HG02938 (cell line): Measurements from ENCODE around the gene DHFR.

Experiments used
- ATAC-seq: cut with Tn5 transposase; IDR thresholded peaks from one replicate; pipeline ENCODE4 v1.9.1; 2021; ENCODE audit warnings: mild to moderate bottlenecking, moderate library complexity; ENCODE audit not compliant: unreplicated experiment

The DHFR gene

DNA sequence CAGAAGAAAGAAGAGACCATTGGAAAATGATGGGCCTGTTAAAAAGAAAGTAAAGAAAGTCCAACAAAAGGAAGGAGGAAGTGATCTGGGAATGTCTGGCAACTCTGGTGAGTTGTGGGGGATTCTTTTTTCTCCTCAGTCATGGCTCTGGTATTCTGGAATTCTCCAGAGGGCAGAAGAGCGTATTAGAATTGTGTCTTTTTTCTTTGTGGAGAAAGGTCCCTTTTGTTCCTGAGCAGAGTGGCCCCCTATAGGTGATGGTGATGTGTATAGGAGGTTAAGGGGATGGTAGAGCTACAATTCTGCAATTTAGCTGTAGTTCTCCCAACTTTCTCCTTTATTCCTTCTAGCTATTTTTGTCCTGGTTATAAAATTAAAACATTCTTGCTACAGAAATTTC lies 1.6 kb upstream of the DHFR start:
- ATAC-seq = no peak

DNA sequence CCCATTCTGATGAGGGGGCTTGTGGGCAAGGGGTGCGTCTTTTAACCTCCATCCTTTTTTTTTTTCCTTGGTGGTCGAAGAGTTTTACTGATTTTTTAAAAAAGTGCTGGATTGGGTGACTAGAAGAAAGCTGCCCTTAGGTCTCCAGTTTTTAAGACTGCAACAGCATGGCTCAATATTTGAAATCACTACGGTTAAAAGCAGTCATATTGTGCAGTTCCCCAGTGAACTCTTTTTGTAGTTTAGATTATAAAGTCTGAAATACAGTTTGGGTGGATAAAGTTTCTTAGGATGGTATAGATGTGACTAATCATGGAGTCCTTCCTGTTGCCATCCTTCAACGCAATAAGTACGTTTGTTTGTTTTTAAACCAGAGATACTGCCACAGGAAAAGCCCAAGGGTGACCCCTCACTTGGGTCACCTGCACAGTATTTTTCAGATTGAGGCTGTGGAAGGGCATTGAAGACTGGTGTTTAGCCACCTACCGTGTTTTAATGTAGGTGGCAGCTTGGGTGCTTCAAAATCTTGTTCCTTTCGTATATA lies 520 bp upstream of the DHFR start:
- no peak for ATAC-seq

- ATAC-seq = no peak
These were observed 761 bp downstream of the DHFR start for GRCh38 chr5:80654054-80654390.

DNA sequence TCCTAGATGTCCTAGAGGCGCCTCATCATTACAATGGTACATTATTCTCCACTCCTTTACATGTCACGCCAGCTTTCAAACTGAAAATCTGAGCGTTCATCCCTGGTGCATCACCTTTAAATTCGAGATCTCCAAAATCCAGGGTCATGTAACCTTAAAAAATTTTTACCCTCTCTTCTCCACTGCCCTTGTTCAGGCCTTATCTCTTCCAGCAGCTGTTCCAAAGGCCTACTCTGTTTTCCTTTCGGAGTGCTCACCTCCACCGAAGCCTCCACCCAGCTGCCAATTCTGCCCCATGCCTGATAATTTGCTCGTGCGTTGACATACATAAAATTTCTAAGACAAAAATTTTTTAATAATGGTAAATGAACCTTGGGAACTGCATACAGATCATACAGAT lies 1.3 kb downstream of the DHFR start:
- ATAC-seq = no peak

DNA sequence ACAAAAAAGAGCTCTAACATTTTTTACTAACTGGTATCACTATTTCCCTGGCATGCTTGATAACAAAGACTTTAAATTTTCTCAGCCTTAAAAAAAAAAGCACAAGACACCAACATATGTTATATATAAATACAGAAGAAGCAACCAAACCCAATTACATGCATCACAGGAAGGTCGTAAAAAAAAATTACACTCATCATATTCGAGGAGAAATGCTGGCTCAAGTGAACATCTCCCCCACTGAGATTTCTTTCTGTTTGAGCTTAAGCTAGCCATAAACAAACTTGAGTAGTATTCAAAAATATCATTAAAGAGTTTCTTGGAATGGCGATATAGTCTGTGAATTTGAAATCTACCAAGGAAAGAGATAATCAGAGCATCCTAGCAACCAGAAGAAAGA lies 7.9 kb downstream of the DHFR start:
- no peak for ATAC-seq

- ATAC-seq = no peak
These were observed 9.9 kb downstream of the DHFR start for GRCh38 chr5:80644900-80645299.

DNA sequence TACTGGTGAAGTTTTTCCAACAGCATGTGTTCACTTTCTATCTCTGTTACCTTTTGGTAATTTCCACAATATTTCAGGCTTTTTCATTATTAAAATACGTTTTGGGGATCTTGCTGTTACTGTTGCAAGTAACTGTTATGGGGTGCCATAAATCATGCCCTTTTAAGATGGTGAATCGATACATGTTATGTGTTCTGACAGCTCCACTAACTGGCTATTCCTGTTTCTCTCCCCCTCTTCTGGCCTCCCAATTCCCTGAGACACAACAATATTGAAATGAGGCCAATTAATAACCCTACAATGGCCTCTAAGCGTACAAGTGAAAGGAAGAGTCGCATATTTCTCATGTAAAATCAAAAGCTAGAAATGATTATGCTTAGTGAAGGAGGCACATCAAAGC lies 13.4 kb downstream of the DHFR start:
- no peak for ATAC-seq

GRCh38 chr5:80634193-80634592 lies 20.6 kb downstream of the DHFR start:
- ATAC-seq = no peak

GRCh38 chr5:80632700-80633099 lies 22.1 kb downstream of the DHFR start:
- ATAC-seq = no peak

GRCh38 chr5:80631278-80632259 lies 23.2 kb downstream of the DHFR start:
- no peak for ATAC-seq

DNA sequence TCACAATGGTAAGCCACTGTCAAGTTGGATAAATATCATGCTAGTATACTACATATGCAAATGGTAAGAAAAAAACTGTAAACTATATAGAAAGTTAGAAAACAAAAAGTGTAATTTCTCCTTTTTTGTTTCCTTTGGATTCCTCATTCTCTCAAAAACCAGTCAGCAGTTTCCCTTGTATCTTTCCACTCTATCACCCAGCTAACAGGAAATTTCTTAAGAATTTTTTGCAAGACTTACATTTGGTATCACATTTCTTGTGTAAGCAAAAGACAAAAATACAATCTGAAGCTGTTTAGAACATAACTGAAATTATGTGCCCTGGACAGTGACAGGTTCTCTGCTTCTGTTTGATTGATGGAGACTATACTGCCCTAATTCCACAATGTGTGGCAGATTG lies 25.5 kb downstream of the DHFR start:
- ATAC-seq = no peak

- ATAC-seq = no peak
These were observed 29.6 kb downstream of the DHFR start for GRCh38 chr5:80625230-80625629.

DNA sequence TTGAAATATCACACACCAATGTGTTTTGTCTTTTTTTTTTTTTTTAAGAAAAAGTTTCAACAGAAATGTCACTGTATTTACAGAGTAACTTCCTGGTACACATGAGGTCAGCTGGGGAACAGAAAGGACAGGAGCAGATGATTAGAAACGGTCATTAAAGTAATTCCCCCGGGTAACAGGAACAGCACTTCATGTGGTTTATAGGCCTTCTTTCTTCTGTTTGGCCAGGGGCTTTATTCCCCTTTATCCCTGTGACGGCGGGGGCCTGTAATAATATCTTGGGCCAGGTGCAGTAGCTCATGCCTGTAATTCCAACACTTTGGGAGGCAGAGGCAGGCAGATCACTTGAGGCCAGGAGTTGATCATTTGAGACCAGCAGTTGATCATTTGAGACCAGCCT lies 30.8 kb downstream of the DHFR start:
- ATAC-seq = no peak

DNA sequence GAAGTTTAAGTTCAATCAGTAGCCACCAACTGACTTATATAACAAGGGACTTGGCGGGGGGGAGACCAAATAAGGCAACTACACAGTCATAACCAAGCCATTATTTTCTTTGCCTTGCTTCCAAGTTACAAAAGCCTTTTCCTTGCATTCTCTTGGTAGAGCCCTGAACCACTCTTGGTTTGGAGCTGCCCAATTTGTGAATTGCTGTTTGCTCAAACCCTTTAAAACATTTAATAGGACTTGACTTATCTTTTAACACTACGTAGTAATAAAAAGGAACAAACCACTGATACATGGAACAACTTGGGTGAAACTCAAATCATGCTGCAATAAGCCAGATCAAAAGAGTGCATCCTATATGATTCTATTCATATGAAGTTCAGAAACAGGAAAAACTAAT lies 32.0 kb downstream of the DHFR start:
- ATAC-seq = no peak

DNA sequence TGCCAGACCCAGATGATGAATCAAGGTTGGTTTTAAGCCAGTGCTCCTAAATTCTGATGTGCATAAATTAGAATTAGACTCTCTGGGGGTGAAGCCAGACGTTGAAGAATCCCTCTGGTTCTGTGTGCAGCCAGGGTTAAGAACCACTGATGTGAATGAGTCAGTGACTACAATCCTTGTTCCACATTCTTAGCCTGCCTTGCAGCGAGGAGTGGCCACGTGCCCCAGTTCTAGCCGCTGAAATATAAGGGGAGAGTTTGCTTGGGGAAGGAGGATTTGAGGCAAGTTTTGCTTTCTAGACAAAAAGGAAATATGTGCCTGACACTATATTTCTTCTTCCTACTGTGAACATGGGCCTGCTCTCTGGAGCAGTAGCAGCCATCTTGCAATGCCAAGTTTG lies 34.6 kb downstream of the DHFR start:
- ATAC-seq = no peak

GRCh38 chr5:80619086-80619485 lies 35.7 kb downstream of the DHFR start:
- no peak for ATAC-seq

GRCh38 chr5:80618438-80618837 lies 36.3 kb downstream of the DHFR start:
- ATAC-seq = no peak

DNA sequence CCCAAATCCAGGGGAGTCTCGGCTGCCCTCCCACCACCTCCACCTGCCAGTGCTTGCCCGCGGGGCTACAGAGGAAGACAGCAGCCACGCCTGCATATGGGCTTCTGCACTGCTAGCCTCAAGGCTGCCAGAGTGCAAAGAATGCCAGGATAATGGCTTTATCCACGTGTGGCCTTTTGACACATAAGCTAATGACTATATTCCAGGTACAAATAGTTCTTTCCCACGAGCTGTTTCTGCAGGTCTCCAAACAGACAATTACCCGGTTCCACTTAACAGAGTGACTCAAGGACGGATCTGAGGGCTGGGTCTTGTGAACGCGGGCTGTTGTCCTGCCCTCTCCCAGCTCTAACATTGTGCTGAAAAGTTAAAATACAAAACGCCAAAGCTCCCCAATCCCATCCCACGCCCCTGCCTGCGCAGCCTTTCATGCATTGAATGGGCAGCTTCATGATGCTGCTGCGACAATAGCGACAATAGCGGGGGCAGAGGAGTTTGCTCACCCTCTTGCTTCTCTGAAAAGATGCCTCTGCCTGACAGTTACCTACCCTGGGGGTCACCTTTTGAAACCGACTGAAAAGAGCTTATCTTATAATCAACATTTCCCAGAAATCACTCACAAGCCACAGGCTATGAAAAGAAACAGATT lies 39.4 kb downstream of the DHFR start:
- ATAC-seq = no peak

DNA sequence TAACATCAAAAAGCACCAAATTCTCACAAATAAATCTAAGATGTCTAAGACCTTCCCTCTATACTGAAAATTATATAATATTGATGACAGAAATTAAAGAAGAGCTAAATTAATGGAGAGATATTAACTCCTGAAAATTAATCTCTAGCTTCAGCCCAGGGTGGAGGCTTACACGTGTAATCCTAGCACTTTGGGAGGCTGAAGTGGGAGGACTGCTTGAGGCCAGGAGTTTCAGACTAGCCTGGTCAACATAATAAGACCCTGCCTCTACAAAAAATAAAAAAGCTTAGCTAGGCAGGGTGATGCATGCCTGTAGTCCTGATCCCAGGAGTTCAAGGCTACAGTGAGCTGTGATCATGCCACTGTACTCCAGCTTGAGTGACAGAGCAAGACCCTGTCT lies 45.1 kb downstream of the DHFR start:
- no peak for ATAC-seq

- no peak for ATAC-seq
These were observed 46.1 kb downstream of the DHFR start for GRCh38 chr5:80608731-80609130.

- ATAC-seq = no peak
These were observed 47.0 kb downstream of the DHFR start for GRCh38 chr5:80607832-80608231.

GRCh38 chr5:80607343-80607742 lies 47.4 kb downstream of the DHFR start:
- ATAC-seq = no peak
